Measurements from ENCODE around the gene OTUD5. TPM values are rescaled to one million over a fixed set of nuclear protein-coding genes. Genes with fewer than 3 reads are reported as not detected.

OTUD5 gene
- total RNA-seq, 1 experiment from 2014 or later, result 62.5 TPM

DNA sequence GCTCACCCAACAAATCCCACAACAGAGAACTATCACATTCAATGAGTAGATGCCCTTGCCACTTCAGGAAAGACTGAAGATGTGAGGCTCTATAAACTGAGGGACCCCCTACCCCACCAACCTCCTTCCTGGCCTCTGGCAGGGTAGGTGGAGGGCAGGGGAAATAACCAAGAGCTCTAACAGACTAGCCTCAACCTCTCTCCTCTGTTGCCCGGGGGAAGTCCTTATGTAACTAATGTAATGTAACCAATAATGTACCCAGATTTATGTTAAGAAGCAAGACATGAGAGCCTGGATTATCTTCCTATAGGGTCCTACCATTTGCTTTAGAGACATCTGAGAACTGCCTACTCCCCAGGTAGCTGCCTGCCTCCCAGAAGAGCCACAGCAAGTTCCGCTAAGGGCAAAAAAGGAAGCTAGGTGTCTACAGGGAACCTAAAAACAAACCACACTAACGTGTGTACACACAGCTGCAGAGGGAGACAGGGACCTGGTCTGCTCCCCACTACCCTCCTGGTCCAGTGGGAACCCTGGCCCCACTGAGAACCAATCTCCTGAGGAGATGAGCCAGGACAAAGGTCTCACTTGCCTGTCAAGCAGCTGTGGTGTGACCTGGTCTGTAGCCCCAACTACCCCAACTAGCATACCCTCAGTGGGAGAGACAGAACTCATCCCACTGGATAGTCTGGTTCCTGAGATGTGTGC lies 17.7 kb downstream of the OTUD5 start:
- H3K56ac ChIP-seq (ENCODE audit: insufficient read length, low read depth, low read length), result no peak overlapping the region
- no peaks in the 10 kb centered on the region for H4K20me1 ChIP-seq (ENCODE audit: control insufficient read depth, insufficient read depth, insufficient read length)
- no peak overlapping the region for H2BK5ac ChIP-seq (ENCODE audit: insufficient read length, low read length)
- Mint-ChIP-seq H3K36me3 (ENCODE audit: insufficient read depth in 1 of 3, low read depth in 3 of 3) (peaks cover 34 to 63% (median 56%) of the 10 kb centered on the region in 3 experiments), H3K4me1 (peaks cover 19 to 38% of the 10 kb centered on the region in 2 experiments), H3K27me3 (ENCODE audit: low read depth) (peaks cover 1% of the 10 kb centered on the region), H3K9me3 (peaks cover 73 to 84% of the 10 kb centered on the region in 2 experiments), H3K27ac (peak overlapping the region in 1 of 3 experiments; percentile 74; a peak in 1 of 7 replicates), H3K4me3 (no peak overlapping the region)
- peak overlapping the region; percentile 74 for H4K5ac ChIP-seq (ENCODE audit: insufficient read length, low read depth, low read length)
- H3K27me3 ChIP-seq (ENCODE audit: insufficient read depth, low read length), result no peaks in the 10 kb centered on the region
- H2BK20ac ChIP-seq (ENCODE audit: low read depth, low read length, poor library complexity, severe bottlenecking), result no peak overlapping the region
- H4K91ac ChIP-seq (ENCODE audit: insufficient read length, low read depth, low read length), result no peak overlapping the region
- H2AK5ac ChIP-seq (ENCODE audit: insufficient read length, low read length), result no peak overlapping the region
- no peak overlapping the region for H3K23ac ChIP-seq (ENCODE audit: insufficient read length, low read depth, low read length)
- no peak overlapping the region for H4K8ac ChIP-seq (replicated peaks; ENCODE audit: insufficient read length, low read depth, low read length)
- TF ChIP-seq, protein P1, sequence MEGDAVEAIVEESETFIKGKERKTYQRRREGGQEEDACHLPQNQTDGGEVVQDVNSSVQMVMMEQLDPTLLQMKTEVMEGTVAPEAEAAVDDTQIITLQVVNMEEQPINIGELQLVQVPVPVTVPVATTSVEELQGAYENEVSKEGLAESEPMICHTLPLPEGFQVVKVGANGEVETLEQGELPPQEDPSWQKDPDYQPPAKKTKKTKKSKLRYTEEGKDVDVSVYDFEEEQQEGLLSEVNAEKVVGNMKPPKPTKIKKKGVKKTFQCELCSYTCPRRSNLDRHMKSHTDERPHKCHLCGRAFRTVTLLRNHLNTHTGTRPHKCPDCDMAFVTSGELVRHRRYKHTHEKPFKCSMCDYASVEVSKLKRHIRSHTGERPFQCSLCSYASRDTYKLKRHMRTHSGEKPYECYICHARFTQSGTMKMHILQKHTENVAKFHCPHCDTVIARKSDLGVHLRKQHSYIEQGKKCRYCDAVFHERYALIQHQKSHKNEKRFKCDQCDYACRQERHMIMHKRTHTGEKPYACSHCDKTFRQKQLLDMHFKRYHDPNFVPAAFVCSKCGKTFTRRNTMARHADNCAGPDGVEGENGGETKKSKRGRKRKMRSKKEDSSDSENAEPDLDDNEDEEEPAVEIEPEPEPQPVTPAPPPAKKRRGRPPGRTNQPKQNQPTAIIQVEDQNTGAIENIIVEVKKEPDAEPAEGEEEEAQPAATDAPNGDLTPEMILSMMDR (conservative IDR thresholded peaks at IDR 0.05), result no peak
- peaks cover 4% of the 10 kb centered on the region; the same call in 1 of the 2 replicates for H3K4me1 ChIP-seq (ENCODE audit: insufficient read depth, low read length)
- WGBS (ENCODE audit: extremely low coverage, insufficient read length, low lambda C conversion rate), result no CpG with 5 or more reads among the region's 3 CpGs
- no peak overlapping the region for H2BK120ac ChIP-seq (ENCODE audit: low read depth, low read length, poor library complexity, severe bottlenecking)
- H3K9me3 ChIP-seq (ENCODE audit: control insufficient read depth, low read depth, low read length), result no peaks in the 10 kb centered on the region
- H3K4me2 ChIP-seq (ENCODE audit: insufficient read depth, insufficient read length, low read length), result no peak overlapping the region
- no peaks in the 10 kb centered on the region for H3K23me2 ChIP-seq (ENCODE audit: insufficient read length, low read depth, low read length, poor library complexity, severe bottlenecking)
- H3K18ac ChIP-seq (ENCODE audit: insufficient read length, low read depth, low read length), result no peak overlapping the region
- H2AFZ ChIP-seq (ENCODE audit: low read length), result no peak overlapping the region
- no peak overlapping the region; the same call in 1 of the 2 replicates for H3K4ac ChIP-seq (ENCODE audit: low read depth, low read length)
- peaks cover 6% of the 10 kb centered on the region; the same call in 1 of the 2 replicates for H3K79me2 ChIP-seq (ENCODE audit: insufficient read depth, low read length)
- H3K27ac ChIP-seq (ENCODE audit: insufficient read length, low read depth, low read length), result no peak overlapping the region
- H3K79me1 ChIP-seq (ENCODE audit: insufficient read depth, low read depth, low read length, poor library complexity, severe bottlenecking), result peaks cover 6% of the 10 kb centered on the region
- DNase-seq, result no peak
- H2BK15ac ChIP-seq (ENCODE audit: low read depth, low read length), result no peak overlapping the region
- H3K14ac ChIP-seq (ENCODE audit: insufficient read depth, low read length), result no peak overlapping the region
- no peak overlapping the region for H3T11ph ChIP-seq (ENCODE audit: low read length)
- no peak overlapping the region for H2BK12ac ChIP-seq (ENCODE audit: insufficient read length, low read depth, low read length)
- no peak overlapping the region for H3K9ac ChIP-seq (ENCODE audit: extremely low read depth, insufficient read length, low read length)
